GM12878 (cell line): ENCODE measurements around the gene LMCD1. TPM values are rescaled to one million over a fixed set of nuclear protein-coding genes. Genes with fewer than 3 reads are reported as not detected.

ENCODE experiments used
- ATAC-seq: fragments of 200-7000 bp; cut with Tn5 transposase; 3 replicates; pipeline ENCODE4 v1.9.1; 2020; ENCODE audit warnings: mild to moderate bottlenecking, moderate library complexity
- BruUV-seq: library from RNA; stranded (reverse); fragments of 400-500 nt; replicated peaks from 2 replicates; lab custom pipeline; 2021; lab: Mats Ljungman, UMichigan
- CTCF ChIA-PET: fragments of 300-600 bp; sonication (Branson Sonifier 250); formaldehyde crosslinking; extraction: SDS; loops from one replicate; lab custom pipeline; 2021; ENCODE audit warnings: inconsistent platforms; lab: Yijun Ruan, JAX
- POLR2A ChIA-PET: fragments of 350-600 bp; formaldehyde crosslinking; extraction: SDS; loops from one replicate; lab custom pipeline; 2021; ENCODE audit warnings: inconsistent platforms; lab: Charles Lee
- RAD21 ChIA-PET: fragments of 300-600 bp; sonication (Branson Sonifier 250); formaldehyde crosslinking; loops from one replicate; lab custom pipeline; 2023; ENCODE audit warnings: antibody characterized with exemption; ENCODE audit not compliant: unreplicated experiment; lab: Charles Lee
- SMC1A ChIA-PET: fragments of 300-600 bp; sonication (Branson Sonifier 250); formaldehyde crosslinking; loops from one replicate; lab custom pipeline; 2023; ENCODE audit not compliant: unreplicated experiment, uncharacterized antibody; lab: Charles Lee
- DNase-seq: peaks from one replicate; pipeline ENCODE4 v3.0.0-alpha.2; 2011; ENCODE audit warnings: low read depth, low spot score
- FAIRE-seq: peaks from 3 replicates; lab custom pipeline; 2011; peaks lifted over from hg19 to GRCh38; lab: Jason Lieb, UNC
- H2AFZ ChIP-seq: 2 replicates; pipeline ENCODE4 v1.6.0; 2011; ENCODE audit warnings: low read depth, low read length, control low read depth; ENCODE audit not compliant: control insufficient read depth
- H3K27ac ChIP-seq: 2 replicates; pipeline ENCODE4 v1.5.1; 2011; ENCODE audit warnings: control low read depth; ENCODE audit not compliant: control insufficient read depth, insufficient read depth
- H3K27me3 ChIP-seq, 2 experiments: replicated peaks in 1 of 2; 2 replicates each; pipeline versions ENCODE4 v1.6.0 to v1.6.1; 2011; ENCODE audit warnings: low read length in 1 of 2; ENCODE audit not compliant: control insufficient read depth in 2 of 2, insufficient read depth in 2 of 2
- H3K36me3 ChIP-seq, 2 experiments: 2 replicates each; pipeline ENCODE4 v1.5.1; 2011; ENCODE audit warnings: low read length in 1 of 2; ENCODE audit not compliant: control insufficient read depth in 2 of 2, insufficient read depth in 2 of 2
- H3K4me1 ChIP-seq: 2 replicates; pipeline ENCODE4 v1.6.1; 2011; ENCODE audit warnings: mild to moderate bottlenecking, low read length, moderate library complexity, mixed read lengths; ENCODE audit not compliant: control insufficient read depth, insufficient read depth
- H3K4me2 ChIP-seq: 2 replicates; pipeline ENCODE4 v1.6.0; 2011; ENCODE audit warnings: control low read depth; ENCODE audit not compliant: control insufficient read depth, insufficient read depth
- H3K4me3 ChIP-seq: fragments of 200-600 bp; sonication (generic); 2 replicates; pipeline ENCODE4 v1.5.1; 2016
- H3K79me2 ChIP-seq: 2 replicates; pipeline ENCODE4 v1.6.0; 2011; ENCODE audit warnings: low read length; ENCODE audit not compliant: control insufficient read depth, insufficient read depth
- H3K9ac ChIP-seq: 2 replicates; pipeline ENCODE4 v1.8.0; 2011; ENCODE audit warnings: low read length, control low read depth, mixed read lengths; ENCODE audit not compliant: control insufficient read depth, insufficient read depth
- H3K9me3 ChIP-seq: replicated peaks from 3 replicates; pipeline ENCODE4 v1.5.1; 2011; ENCODE audit warnings: mild to moderate bottlenecking, low read length; ENCODE audit not compliant: control insufficient read depth, insufficient read depth
- H4K20me1 ChIP-seq: 2 replicates; pipeline ENCODE4 v1.6.0; 2011; ENCODE audit not compliant: control insufficient read depth, insufficient read depth
- BMI1 ChIP-seq: fragments of 450-650 bp; IDR thresholded peaks from 2 replicates; pipeline ENCODE4 v1.6.1; 2016; ENCODE audit warnings: mild to moderate bottlenecking, moderate library complexity, borderline replicate concordance
- CREB1 ChIP-seq: IDR thresholded peaks from 2 replicates; pipeline ENCODE4 v1.6.1; 2012; ENCODE audit warnings: low read depth, mild to moderate bottlenecking, inconsistent platforms
- CREM ChIP-seq: IDR thresholded peaks from 2 replicates; pipeline ENCODE4 v1.6.1; 2014; ENCODE audit warnings: antibody characterized with exemption, low read depth
- EZH2 ChIP-seq: IDR thresholded peaks from 2 replicates; pipeline ENCODE4 v1.6.1; 2012; ENCODE audit warnings: low read depth, mild to moderate bottlenecking, control low read depth, inconsistent platforms, low read length, borderline replicate concordance; ENCODE audit not compliant: control insufficient read depth
- IRF4 ChIP-seq: IDR thresholded peaks from 2 replicates; pipeline ENCODE4 v1.6.1; 2011; ENCODE audit warnings: low read depth, low read length
- MYB ChIP-seq: fragments of 150-350 bp; IDR thresholded peaks from 2 replicates; pipeline ENCODE4 v1.6.1; 2014; ENCODE audit warnings: mild to moderate bottlenecking, low read depth, low read length, borderline replicate concordance
- PAX5 ChIP-seq: IDR thresholded peaks from 2 replicates; pipeline ENCODE4 v1.6.1; 2011; ENCODE audit warnings: low read depth, low read length, borderline replicate concordance
- RUNX3 ChIP-seq: IDR thresholded peaks from 2 replicates; pipeline ENCODE4 v1.6.1; 2012; ENCODE audit warnings: low read length, inconsistent platforms
- SREBF1 ChIP-seq: IDR thresholded peaks from 2 replicates; pipeline ENCODE4 v1.6.1; 2012; ENCODE audit warnings: mild to moderate bottlenecking, low read length
- TAF1 ChIP-seq: IDR thresholded peaks from 2 replicates; pipeline ENCODE4 v1.6.1; 2011; ENCODE audit warnings: mild to moderate bottlenecking, low read depth, low read length, borderline replicate concordance
- WGBS: methylation state at CpG from one replicate; pipeline ENCODE4 v1.1.6; 2016; ENCODE audit warnings: low lambda C conversion rate; ENCODE audit not compliant: insufficient replicate concordance, insufficient coverage; ENCODE audit errors: missing lambda C conversion rate; 5-methylcytosine and 5-hydroxymethylcytosine counted together
- in situ Hi-C: fragments of 300-500 bp; cut with MboI; formaldehyde crosslinking; loops from 9 replicates; pipeline ENCODE4 v1.14.3; 2018; ENCODE audit warnings: mixed read lengths
- intact Hi-C: fragments of 100-400 bp; cut with micrococcal nuclease; formaldehyde crosslinking; loops from one replicate; pipeline ENCODE4 v1.14.2; 2022; ENCODE audit not compliant: unreplicated experiment
- polyA plus RNA-seq, 11 experiments: library from polyadenylated mRNA; depleted of rRNA in 4 of 11; unstranded in 6 of 11; stranded (reverse) in 5 of 11; fragments of >200 nt; fragmentation: Nextera tagmentation in 4 of 11; fragmentation: Illumina TruSeq in 1 of 11; extraction: Ambion mirVana in 4 of 11; extraction: Trizol in 1 of 11; gene quantifications; 1 replicate in 1 of 11; 2 replicates in 10 of 11; pipeline versions ENCODE4 v1.2.1 to v1.2.3, GENCODE V29; 2011 to 2016; ENCODE audit warnings: inconsistent platforms in 2 of 11, missing spikeins in 2 of 11, low read depth in 1 of 11
- total RNA-seq, 4 experiments: library from RNA; depleted of rRNA in 3 of 4; stranded (reverse); fragments of >200 nt in 3 of 4; fragmentation: Illumina TruSeq in 1 of 4; extraction: Trizol in 1 of 4; gene quantifications; 2 replicates each; pipeline versions ENCODE4 v1.2.1 to v1.2.3, GENCODE V29; 2013 to 2021
- TF ChIP-seq, protein P1 (sequence below): fragments of 450-650 bp; formaldehyde crosslinking; IDR thresholded peaks from 2 replicates; pipeline ENCODE4 v1.4.0; 2020; ENCODE audit warnings: mild to moderate bottlenecking, moderate library complexity
- TF ChIP-seq, protein P2 (sequence below): fragments of 450-650 bp; IDR thresholded peaks from 2 replicates; pipeline ENCODE4 v1.6.1; 2016; ENCODE audit warnings: mild to moderate bottlenecking
- TF ChIP-seq, protein P3 (sequence below): fragments of 450-650 bp; IDR thresholded peaks from 2 replicates; pipeline ENCODE4 v1.6.1; 2017; ENCODE audit warnings: antibody characterized with exemption, mild to moderate bottlenecking, moderate library complexity

Gene LMCD1
- total and polyA plus RNA-seq, 10 of the 15 experiments (the other 5 are each of a cell fraction or from before 2014, with no cell fraction given): 0.27 to 6.4 (median 1.7) TPM

DNA sequence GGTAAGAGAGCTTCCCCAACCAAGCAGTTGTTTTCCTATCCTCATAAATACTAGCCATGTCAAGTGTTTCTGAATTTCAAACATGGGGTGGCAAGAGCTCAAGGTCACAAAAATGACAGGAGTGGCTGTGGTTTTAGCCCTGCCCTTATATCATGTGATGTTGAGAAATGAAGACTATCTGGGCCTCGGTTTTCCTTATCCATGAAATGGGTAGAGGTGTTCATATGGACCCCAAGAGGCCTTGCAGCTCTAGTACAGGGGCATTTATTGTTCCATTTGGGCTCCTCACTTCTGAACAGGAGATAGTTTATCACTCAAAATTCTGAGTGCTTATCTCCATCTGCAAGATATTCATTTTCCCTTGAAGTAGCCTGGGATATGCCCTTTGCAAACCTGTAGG is 35.8 kb downstream of the LMCD1 start:
- Histone ChIP-seq H3K9ac (no peak overlapping the region), H3K4me3 (no peak overlapping the region), H2AFZ (no peak overlapping the region), H3K4me1 (no peaks in the 10 kb centered on the region), H3K4me2 (no peak overlapping the region), H3K79me2 (no peaks in the 10 kb centered on the region), H3K27me3 (no peaks in the 10 kb centered on the region), H3K36me3 (no peaks in the 10 kb centered on the region), H3K27ac (no peak overlapping the region), H4K20me1 (no peaks in the 10 kb centered on the region), H3K9me3 (no peaks in the 10 kb centered on the region; the same call in 2 of the 3 replicates)
- no peak for DNase-seq
- 5% methylated on average over 1 of the region's 1 CpG for WGBS
- no peak for ATAC-seq
- intact Hi-C loops: no loop called here
- RAD21 ChIA-PET: no interaction called here
- POLR2A ChIA-PET: no interaction called here
- SMC1A ChIA-PET: no interaction called here
- no TSS peak for BruUV-seq
- no peak for FAIRE-seq
- in situ Hi-C loops: no loop called here
- CTCF ChIA-PET: no interaction called here
- TF ChIP-seq, protein P1, sequence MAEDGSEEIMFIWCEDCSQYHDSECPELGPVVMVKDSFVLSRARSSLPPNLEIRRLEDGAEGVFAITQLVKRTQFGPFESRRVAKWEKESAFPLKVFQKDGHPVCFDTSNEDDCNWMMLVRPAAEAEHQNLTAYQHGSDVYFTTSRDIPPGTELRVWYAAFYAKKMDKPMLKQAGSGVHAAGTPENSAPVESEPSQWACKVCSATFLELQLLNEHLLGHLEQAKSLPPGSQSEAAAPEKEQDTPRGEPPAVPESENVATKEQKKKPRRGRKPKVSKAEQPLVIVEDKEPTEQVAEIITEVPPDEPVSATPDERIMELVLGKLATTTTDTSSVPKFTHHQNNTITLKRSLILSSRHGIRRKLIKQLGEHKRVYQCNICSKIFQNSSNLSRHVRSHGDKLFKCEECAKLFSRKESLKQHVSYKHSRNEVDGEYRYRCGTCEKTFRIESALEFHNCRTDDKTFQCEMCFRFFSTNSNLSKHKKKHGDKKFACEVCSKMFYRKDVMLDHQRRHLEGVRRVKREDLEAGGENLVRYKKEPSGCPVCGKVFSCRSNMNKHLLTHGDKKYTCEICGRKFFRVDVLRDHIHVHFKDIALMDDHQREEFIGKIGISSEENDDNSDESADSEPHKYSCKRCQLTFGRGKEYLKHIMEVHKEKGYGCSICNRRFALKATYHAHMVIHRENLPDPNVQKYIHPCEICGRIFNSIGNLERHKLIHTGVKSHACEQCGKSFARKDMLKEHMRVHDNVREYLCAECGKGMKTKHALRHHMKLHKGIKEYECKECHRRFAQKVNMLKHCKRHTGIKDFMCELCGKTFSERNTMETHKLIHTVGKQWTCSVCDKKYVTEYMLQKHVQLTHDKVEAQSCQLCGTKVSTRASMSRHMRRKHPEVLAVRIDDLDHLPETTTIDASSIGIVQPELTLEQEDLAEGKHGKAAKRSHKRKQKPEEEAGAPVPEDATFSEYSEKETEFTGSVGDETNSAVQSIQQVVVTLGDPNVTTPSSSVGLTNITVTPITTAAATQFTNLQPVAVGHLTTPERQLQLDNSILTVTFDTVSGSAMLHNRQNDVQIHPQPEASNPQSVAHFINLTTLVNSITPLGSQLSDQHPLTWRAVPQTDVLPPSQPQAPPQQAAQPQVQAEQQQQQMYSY (CRISPR knock-in tag): no peak
- TF ChIP-seq IRF4 (no peak), CREB1 (no peak), RUNX3 (no peak), BMI1 (no peak), EZH2 (no peak), PAX5 (no peak), MYB (no peak), SREBF1 (no peak), CREM (no peak), TAF1 (no peak)
- TF ChIP-seq, protein P2, sequence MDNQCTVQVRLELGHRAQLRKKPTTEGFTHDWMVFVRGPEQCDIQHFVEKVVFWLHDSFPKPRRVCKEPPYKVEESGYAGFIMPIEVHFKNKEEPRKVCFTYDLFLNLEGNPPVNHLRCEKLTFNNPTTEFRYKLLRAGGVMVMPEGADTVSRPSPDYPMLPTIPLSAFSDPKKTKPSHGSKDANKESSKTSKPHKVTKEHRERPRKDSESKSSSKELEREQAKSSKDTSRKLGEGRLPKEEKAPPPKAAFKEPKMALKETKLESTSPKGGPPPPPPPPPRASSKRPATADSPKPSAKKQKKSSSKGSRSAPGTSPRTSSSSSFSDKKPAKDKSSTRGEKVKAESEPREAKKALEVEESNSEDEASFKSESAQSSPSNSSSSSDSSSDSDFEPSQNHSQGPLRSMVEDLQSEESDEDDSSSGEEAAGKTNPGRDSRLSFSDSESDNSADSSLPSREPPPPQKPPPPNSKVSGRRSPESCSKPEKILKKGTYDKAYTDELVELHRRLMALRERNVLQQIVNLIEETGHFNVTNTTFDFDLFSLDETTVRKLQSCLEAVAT: no peak
- TF ChIP-seq, protein P3, sequence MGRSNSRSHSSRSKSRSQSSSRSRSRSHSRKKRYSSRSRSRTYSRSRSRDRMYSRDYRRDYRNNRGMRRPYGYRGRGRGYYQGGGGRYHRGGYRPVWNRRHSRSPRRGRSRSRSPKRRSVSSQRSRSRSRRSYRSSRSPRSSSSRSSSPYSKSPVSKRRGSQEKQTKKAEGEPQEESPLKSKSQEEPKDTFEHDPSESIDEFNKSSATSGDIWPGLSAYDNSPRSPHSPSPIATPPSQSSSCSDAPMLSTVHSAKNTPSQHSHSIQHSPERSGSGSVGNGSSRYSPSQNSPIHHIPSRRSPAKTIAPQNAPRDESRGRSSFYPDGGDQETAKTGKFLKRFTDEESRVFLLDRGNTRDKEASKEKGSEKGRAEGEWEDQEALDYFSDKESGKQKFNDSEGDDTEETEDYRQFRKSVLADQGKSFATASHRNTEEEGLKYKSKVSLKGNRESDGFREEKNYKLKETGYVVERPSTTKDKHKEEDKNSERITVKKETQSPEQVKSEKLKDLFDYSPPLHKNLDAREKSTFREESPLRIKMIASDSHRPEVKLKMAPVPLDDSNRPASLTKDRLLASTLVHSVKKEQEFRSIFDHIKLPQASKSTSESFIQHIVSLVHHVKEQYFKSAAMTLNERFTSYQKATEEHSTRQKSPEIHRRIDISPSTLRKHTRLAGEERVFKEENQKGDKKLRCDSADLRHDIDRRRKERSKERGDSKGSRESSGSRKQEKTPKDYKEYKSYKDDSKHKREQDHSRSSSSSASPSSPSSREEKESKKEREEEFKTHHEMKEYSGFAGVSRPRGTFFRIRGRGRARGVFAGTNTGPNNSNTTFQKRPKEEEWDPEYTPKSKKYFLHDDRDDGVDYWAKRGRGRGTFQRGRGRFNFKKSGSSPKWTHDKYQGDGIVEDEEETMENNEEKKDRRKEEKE: no peak
